DND-41 (cell line): Measurements from ENCODE around the gene DPH6.

ENCODE experiments used
- ATAC-seq: fragments of 200-7000 bp; cut with Tn5 transposase; 3 replicates; pipeline ENCODE4 v1.9.1; 2021; ENCODE audit warnings: low read depth; ENCODE audit not compliant: insufficient read depth
- DNase-seq: peaks from one replicate; pipeline ENCODE4 v3.0.0-alpha.2; 2020
- H2AFZ ChIP-seq: 2 replicates; pipeline ENCODE4 v1.6.0; 2012; ENCODE audit warnings: low read depth, low read length
- H3K27ac ChIP-seq: 2 replicates; pipeline ENCODE4 v1.5.1; 2012; ENCODE audit warnings: low read length, inconsistent platforms
- H3K27me3 ChIP-seq: fragments of 200-600 bp; sonication (generic); 2 replicates; pipeline ENCODE4 v1.6.0; 2012; ENCODE audit warnings: low read length, mild to moderate bottlenecking, inconsistent platforms; ENCODE audit not compliant: insufficient read depth, poor library complexity
- H3K36me3 ChIP-seq: 2 replicates; pipeline ENCODE4 v1.5.1; 2012; ENCODE audit warnings: low read length, inconsistent platforms; ENCODE audit not compliant: insufficient read depth
- H3K4me1 ChIP-seq: 2 replicates; pipeline ENCODE4 v1.5.1; 2012; ENCODE audit warnings: mild to moderate bottlenecking, low read length; ENCODE audit not compliant: insufficient read depth
- H3K4me2 ChIP-seq: 2 replicates; pipeline ENCODE4 v1.6.0; 2012; ENCODE audit warnings: mild to moderate bottlenecking, moderate library complexity, low read length, inconsistent platforms; ENCODE audit not compliant: insufficient read depth
- H3K4me3 ChIP-seq, 2 experiments: fragments of 200-600 bp in 1 of 2; shearing (Covaris generic) in 1 of 2; 2 replicates each; pipeline ENCODE4 v1.5.1; 2012 to 2016; ENCODE audit warnings: inconsistent platforms in 2 of 2, low read length in 2 of 2, mild to moderate bottlenecking in 2 of 2, low read depth in 1 of 2, moderate library complexity in 1 of 2
- H3K79me2 ChIP-seq: 2 replicates; pipeline ENCODE4 v1.6.0; 2012; ENCODE audit warnings: low read length, inconsistent platforms; ENCODE audit not compliant: insufficient read depth
- H3K9ac ChIP-seq: 2 replicates; pipeline ENCODE4 v1.6.0; 2012; ENCODE audit warnings: low read depth, mild to moderate bottlenecking, inconsistent platforms, low read length, moderate library complexity
- H3K9me3 ChIP-seq: 2 replicates; pipeline ENCODE4 v1.5.1; 2012; ENCODE audit warnings: low read length, moderate library complexity, mild to moderate bottlenecking, inconsistent platforms; ENCODE audit not compliant: insufficient read depth, severe bottlenecking
- H4K20me1 ChIP-seq: 2 replicates; pipeline ENCODE4 v1.6.0; 2012; ENCODE audit warnings: low read length; ENCODE audit not compliant: insufficient read depth
- EZH2 ChIP-seq: IDR thresholded peaks from 3 replicates; pipeline ENCODE4 v1.6.1; 2012; ENCODE audit warnings: borderline replicate concordance, low read depth, mild to moderate bottlenecking, moderate library complexity, low read length, inconsistent platforms; ENCODE audit not compliant: severe bottlenecking
- TF ChIP-seq, protein P1 (sequence below): IDR thresholded peaks from 2 replicates; pipeline ENCODE4 v1.5.1; 2012; ENCODE audit warnings: borderline replicate concordance, low read length, moderate library complexity, mild to moderate bottlenecking; ENCODE audit not compliant: poor library complexity, severe bottlenecking; ENCODE audit errors: extremely low read depth

DPH6 gene

GRCh38 chr15:35550957-35551356 lies 5.0 kb upstream of the DPH6 start:
- no peaks in the 10 kb centered on the region for H4K20me1 ChIP-seq
- no peaks in the 10 kb centered on the region for H3K36me3 ChIP-seq
- no peaks in the 10 kb centered on the region for H3K27me3 ChIP-seq
- no peak overlapping the region for H3K27ac ChIP-seq
- ATAC-seq: no peak
- TF ChIP-seq, protein P1, sequence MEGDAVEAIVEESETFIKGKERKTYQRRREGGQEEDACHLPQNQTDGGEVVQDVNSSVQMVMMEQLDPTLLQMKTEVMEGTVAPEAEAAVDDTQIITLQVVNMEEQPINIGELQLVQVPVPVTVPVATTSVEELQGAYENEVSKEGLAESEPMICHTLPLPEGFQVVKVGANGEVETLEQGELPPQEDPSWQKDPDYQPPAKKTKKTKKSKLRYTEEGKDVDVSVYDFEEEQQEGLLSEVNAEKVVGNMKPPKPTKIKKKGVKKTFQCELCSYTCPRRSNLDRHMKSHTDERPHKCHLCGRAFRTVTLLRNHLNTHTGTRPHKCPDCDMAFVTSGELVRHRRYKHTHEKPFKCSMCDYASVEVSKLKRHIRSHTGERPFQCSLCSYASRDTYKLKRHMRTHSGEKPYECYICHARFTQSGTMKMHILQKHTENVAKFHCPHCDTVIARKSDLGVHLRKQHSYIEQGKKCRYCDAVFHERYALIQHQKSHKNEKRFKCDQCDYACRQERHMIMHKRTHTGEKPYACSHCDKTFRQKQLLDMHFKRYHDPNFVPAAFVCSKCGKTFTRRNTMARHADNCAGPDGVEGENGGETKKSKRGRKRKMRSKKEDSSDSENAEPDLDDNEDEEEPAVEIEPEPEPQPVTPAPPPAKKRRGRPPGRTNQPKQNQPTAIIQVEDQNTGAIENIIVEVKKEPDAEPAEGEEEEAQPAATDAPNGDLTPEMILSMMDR: no peak
- no peak for TF ChIP-seq EZH2
- H3K4me3 ChIP-seq: no peak overlapping the region
- H3K9me3 ChIP-seq: no peaks in the 10 kb centered on the region
- H3K4me1 ChIP-seq: peaks cover 12% of the 10 kb centered on the region
- H3K4me2 ChIP-seq: no peak overlapping the region
- no peak overlapping the region for H3K9ac ChIP-seq
- DNase-seq: no peak
- no peaks in the 10 kb centered on the region for H3K79me2 ChIP-seq
- H2AFZ ChIP-seq: no peak overlapping the region

GRCh38 chr15:35549567-35549966 lies 3.6 kb upstream of the DPH6 start:
- TF ChIP-seq, protein P1: no peak
- TF ChIP-seq EZH2: no peak
- Histone ChIP-seq H3K9ac (no peak overlapping the region), H3K79me2 (peaks cover 3% of the 10 kb centered on the region; the same call in 1 of the 2 replicates), H3K4me2 (no peak overlapping the region), H3K4me3 (no peak overlapping the region), H4K20me1 (no peaks in the 10 kb centered on the region), H3K4me1 (peaks cover 22% of the 10 kb centered on the region), H3K36me3 (no peaks in the 10 kb centered on the region), H3K27me3 (no peaks in the 10 kb centered on the region), H3K9me3 (no peaks in the 10 kb centered on the region), H2AFZ (no peak overlapping the region), H3K27ac (no peak overlapping the region)
- no peak for ATAC-seq
- no peak for DNase-seq

- no peak overlapping the region for H3K4me2 ChIP-seq
- no peak for DNase-seq
- no peaks in the 10 kb centered on the region for H4K20me1 ChIP-seq
- no peaks in the 10 kb centered on the region for H3K27me3 ChIP-seq
- TF ChIP-seq, protein P1: no peak
- no peak for TF ChIP-seq EZH2
- no peak for ATAC-seq
- H3K9ac ChIP-seq: no peak overlapping the region
- H3K4me1 ChIP-seq: peaks cover 23% of the 10 kb centered on the region
- H2AFZ ChIP-seq: no peak overlapping the region
- H3K79me2 ChIP-seq: peaks cover 3% of the 10 kb centered on the region; the same call in 1 of the 2 replicates
- H3K36me3 ChIP-seq: no peaks in the 10 kb centered on the region
- H3K9me3 ChIP-seq: no peaks in the 10 kb centered on the region
- H3K4me3 ChIP-seq: no peak overlapping the region
- H3K27ac ChIP-seq: no peak overlapping the region
Observed at GRCh38 chr15:35548435-35548834, 2.5 kb upstream of the DPH6 start.

GRCh38 chr15:35547775-35548364 lies 1.9 kb upstream of the DPH6 start:
- no peaks in the 10 kb centered on the region for H3K27me3 ChIP-seq
- TF ChIP-seq, protein P1: no peak
- no peak for TF ChIP-seq EZH2
- no peak overlapping the region for H3K4me2 ChIP-seq
- peak; percentile 4 for DNase-seq
- H3K79me2 ChIP-seq: peaks cover 3% of the 10 kb centered on the region; the same call in 1 of the 2 replicates
- H3K27ac ChIP-seq: no peak overlapping the region
- H4K20me1 ChIP-seq: no peaks in the 10 kb centered on the region
- no peak overlapping the region for H3K9ac ChIP-seq
- H3K9me3 ChIP-seq: no peaks in the 10 kb centered on the region
- H3K4me1 ChIP-seq: peaks cover 23% of the 10 kb centered on the region
- no peak overlapping the region for H3K4me3 ChIP-seq
- H2AFZ ChIP-seq: no peak overlapping the region
- H3K36me3 ChIP-seq: no peaks in the 10 kb centered on the region
- no peak for ATAC-seq
